ENCODE measurements around the gene ERFE. TPM values are rescaled to one million over a fixed set of nuclear protein-coding genes. Genes with fewer than 3 reads are reported as not detected.

Gene ERFE
- total RNA-seq, 5 donors from 2014 or later (not counting 1 experiment from before 2014, with no cell fraction given): not detected

DNA sequence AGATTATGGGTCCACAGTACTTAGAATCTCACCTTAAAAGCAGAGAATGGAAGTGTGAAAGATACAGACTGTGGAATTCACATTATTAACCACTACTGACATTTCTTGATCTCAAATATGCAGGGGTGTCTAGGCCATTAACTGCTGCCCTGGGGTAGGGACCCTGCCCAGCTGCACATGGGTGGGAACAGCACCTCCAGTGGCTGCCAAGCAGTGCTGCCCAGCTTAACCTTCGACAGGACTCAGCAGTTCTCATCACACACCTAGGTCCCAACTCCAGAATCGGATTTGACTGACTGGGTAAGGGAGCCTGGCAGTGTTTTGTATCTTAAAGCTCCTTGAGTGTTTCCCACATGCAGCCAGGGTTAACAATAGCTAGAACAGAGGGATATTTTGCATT lies 14.9 kb downstream of the ERFE start:
- H3K27ac ChIP-seq (ENCODE audit: low read length): no peak overlapping the region
- ChIA-PET POLR2A (no interaction called here), CTCF (no interaction called here)
- no peaks in the 10 kb centered on the region for H3K9me3 ChIP-seq
- DNase-seq (no peak), ATAC-seq (replicated peaks in 1 of 4) (no peak)
- H3K9me3 Mint-ChIP-seq: no peaks in the 10 kb centered on the region
- no peak overlapping the region for H3K4me3 Mint-ChIP-seq
- WGBS (ENCODE audit: insufficient coverage): no CpG with 5 or more reads among the region's 2 CpGs
- H3K36me3 ChIP-seq (ENCODE audit: control insufficient read depth in 2 of 2, extremely low read depth in 1 of 2, insufficient read depth in 1 of 2, low read length in 1 of 2): peaks cover 13 to 91% of the 10 kb centered on the region in 2 donors
- H3K27me3 Mint-ChIP-seq: no peaks in the 10 kb centered on the region
- H3K4me1 ChIP-seq (ENCODE audit: control insufficient read depth in 1 of 2, extremely low read depth in 1 of 2, insufficient read depth in 2 of 2, low read length in 2 of 2): no peaks in the 10 kb centered on the region
- H3K4me1 Mint-ChIP-seq: peaks cover 0 to 4% (median 0%) of the 10 kb centered on the region in 3 donors
- peaks cover 63% of the 10 kb centered on the region for H3K36me3 Mint-ChIP-seq
- no peaks in the 10 kb centered on the region for H3K27me3 ChIP-seq (replicated peaks in 1 of 2; ENCODE audit: control insufficient read depth in 2 of 2, extremely low read depth in 1 of 2, insufficient read depth in 2 of 2, low read length in 1 of 2)
- no peak overlapping the region for H3K27ac Mint-ChIP-seq
- no peak overlapping the region for H3K4me3 ChIP-seq (ENCODE audit: control insufficient read depth in 1 of 2, extremely low read depth in 1 of 2, low read length in 1 of 2)

DNA sequence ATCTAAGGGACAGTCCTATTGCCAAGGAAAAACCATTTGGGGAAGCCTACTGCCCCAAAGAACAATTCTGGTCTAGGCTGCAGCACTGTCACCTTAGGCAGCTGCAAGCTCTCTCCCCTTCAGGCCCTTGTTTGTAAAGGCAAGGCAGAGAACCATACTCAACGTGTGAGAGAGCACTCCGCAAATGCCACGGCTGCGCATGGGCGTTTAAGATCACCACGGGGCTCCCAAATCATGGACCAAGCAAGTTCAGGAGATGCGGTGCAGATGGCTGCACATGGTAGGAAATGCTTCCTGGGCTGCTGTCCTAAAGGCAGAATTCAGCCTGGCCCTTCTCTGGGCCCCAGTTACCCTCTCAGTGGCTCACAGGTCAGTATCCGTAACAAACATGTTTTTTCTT lies 15.5 kb downstream of the ERFE start:
- Mint-ChIP-seq H3K27me3 (no peaks in the 10 kb centered on the region), H3K36me3 (peaks cover 66% of the 10 kb centered on the region), H3K4me1 (peaks cover 0 to 4% (median 0%) of the 10 kb centered on the region in 3 donors), H3K4me3 (no peak overlapping the region), H3K9me3 (no peaks in the 10 kb centered on the region), H3K27ac (no peak overlapping the region)
- ATAC-seq (replicated peaks in 1 of 4) (no peak), DNase-seq (no peak)
- Histone ChIP-seq H3K9me3 (no peaks in the 10 kb centered on the region), H3K27me3 (replicated peaks in 1 of 2; ENCODE audit: control insufficient read depth in 2 of 2, extremely low read depth in 1 of 2, insufficient read depth in 2 of 2, low read length in 1 of 2) (no peaks in the 10 kb centered on the region), H3K4me3 (ENCODE audit: control insufficient read depth in 1 of 2, extremely low read depth in 1 of 2, low read length in 1 of 2) (no peak overlapping the region), H3K27ac (ENCODE audit: low read length) (no peak overlapping the region), H3K4me1 (ENCODE audit: control insufficient read depth in 1 of 2, extremely low read depth in 1 of 2, insufficient read depth in 2 of 2, low read length in 2 of 2) (no peaks in the 10 kb centered on the region), H3K36me3 (ENCODE audit: control insufficient read depth in 2 of 2, extremely low read depth in 1 of 2, insufficient read depth in 1 of 2, low read length in 1 of 2) (peaks cover 13 to 91% of the 10 kb centered on the region in 2 donors)
- ChIA-PET CTCF (no interaction called here), POLR2A (no interaction called here)
- 97% methylated on average over 7 of the region's 8 CpGs for WGBS (ENCODE audit: insufficient coverage)

DNA sequence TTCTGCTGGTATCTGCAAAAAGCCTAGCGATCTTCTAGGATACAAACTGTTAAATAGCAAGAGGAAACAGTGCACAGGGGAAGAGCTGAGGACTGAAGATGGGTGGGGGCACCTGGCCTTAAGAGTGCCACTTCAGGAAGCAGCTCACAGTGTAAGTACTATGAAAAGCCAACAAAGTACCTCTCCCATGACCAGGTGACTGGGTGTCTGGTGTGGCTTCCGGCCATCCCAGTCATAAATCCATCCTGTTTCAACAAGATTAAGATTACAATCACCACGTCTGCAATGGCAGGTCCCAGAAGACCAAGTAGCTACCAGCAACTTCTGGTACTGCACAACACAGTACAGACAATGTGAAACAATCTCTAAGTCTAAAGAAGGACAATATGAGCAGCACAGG lies 15.9 kb downstream of the ERFE start:
- no peak for ATAC-seq (replicated peaks in 1 of 4)
- Mint-ChIP-seq H3K27ac (no peak overlapping the region), H3K36me3 (peaks cover 69% of the 10 kb centered on the region), H3K4me3 (no peak overlapping the region), H3K4me1 (peaks cover 0 to 4% (median 0%) of the 10 kb centered on the region in 3 donors), H3K9me3 (no peaks in the 10 kb centered on the region), H3K27me3 (no peaks in the 10 kb centered on the region)
- Histone ChIP-seq H3K27ac (ENCODE audit: low read length) (no peak overlapping the region), H3K4me3 (ENCODE audit: control insufficient read depth in 1 of 2, extremely low read depth in 1 of 2, low read length in 1 of 2) (no peak overlapping the region), H3K27me3 (replicated peaks in 1 of 2; ENCODE audit: control insufficient read depth in 2 of 2, extremely low read depth in 1 of 2, insufficient read depth in 2 of 2, low read length in 1 of 2) (no peaks in the 10 kb centered on the region), H3K36me3 (ENCODE audit: control insufficient read depth in 2 of 2, extremely low read depth in 1 of 2, insufficient read depth in 1 of 2, low read length in 1 of 2) (peaks cover 16 to 94% of the 10 kb centered on the region in 2 donors), H3K4me1 (ENCODE audit: control insufficient read depth in 1 of 2, extremely low read depth in 1 of 2, insufficient read depth in 2 of 2, low read length in 2 of 2) (no peaks in the 10 kb centered on the region), H3K9me3 (no peaks in the 10 kb centered on the region)
- ChIA-PET CTCF (no interaction called here), POLR2A (no interaction called here)
- 95% methylated on average over 3 of the region's 3 CpGs for WGBS (ENCODE audit: insufficient coverage)
- DNase-seq: no peak

DNA sequence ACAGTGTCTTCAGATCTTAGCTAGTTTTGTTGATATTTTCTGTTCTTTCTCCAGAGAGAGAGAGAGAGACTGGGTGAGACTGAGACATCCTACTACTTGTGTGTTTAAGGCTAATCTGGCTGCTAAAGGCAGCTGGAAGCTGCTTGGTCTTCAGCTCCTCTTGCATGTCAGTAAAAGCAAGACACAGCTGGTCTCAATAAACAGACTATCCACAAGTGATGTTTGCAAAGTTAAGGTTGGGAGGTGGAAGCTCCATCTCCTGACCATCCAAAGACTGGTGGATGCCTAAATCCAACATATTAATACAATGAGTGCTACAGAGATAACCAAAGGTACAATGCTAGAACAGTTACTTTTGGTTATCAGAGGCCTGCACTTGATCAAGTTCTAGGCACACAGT lies 17.8 kb downstream of the ERFE start:
- peaks cover 0 to 4% (median 0%) of the 10 kb centered on the region in 3 donors for H3K4me1 Mint-ChIP-seq
- no peak overlapping the region for H3K4me3 Mint-ChIP-seq
- H3K27me3 Mint-ChIP-seq: no peaks in the 10 kb centered on the region
- H3K36me3 ChIP-seq (ENCODE audit: control insufficient read depth in 2 of 2, extremely low read depth in 1 of 2, insufficient read depth in 1 of 2, low read length in 1 of 2): peaks cover 17 to 95% of the 10 kb centered on the region in 2 donors
- H3K27ac ChIP-seq (ENCODE audit: low read length): no peak overlapping the region
- CTCF ChIA-PET: interaction anchor here in 1 of 2 donors (0.6 kb wide), 1 partner anchor 272 kb away, joined by 3 read pairs; no protein-coding TSS in a partner anchor
- H3K36me3 Mint-ChIP-seq: peaks cover 69% of the 10 kb centered on the region
- no peaks in the 10 kb centered on the region for H3K27me3 ChIP-seq (replicated peaks in 1 of 2; ENCODE audit: control insufficient read depth in 2 of 2, extremely low read depth in 1 of 2, insufficient read depth in 2 of 2, low read length in 1 of 2)
- ATAC-seq (replicated peaks in 1 of 4): no peak
- no peak for DNase-seq
- H3K27ac Mint-ChIP-seq: no peak overlapping the region
- POLR2A ChIA-PET: no interaction called here
- no peaks in the 10 kb centered on the region for H3K9me3 ChIP-seq
- no peaks in the 10 kb centered on the region for H3K4me1 ChIP-seq (ENCODE audit: control insufficient read depth in 1 of 2, extremely low read depth in 1 of 2, insufficient read depth in 2 of 2, low read length in 2 of 2)
- no peaks in the 10 kb centered on the region for H3K9me3 Mint-ChIP-seq
- H3K4me3 ChIP-seq (ENCODE audit: control insufficient read depth in 1 of 2, extremely low read depth in 1 of 2, low read length in 1 of 2): no peak overlapping the region

DNA sequence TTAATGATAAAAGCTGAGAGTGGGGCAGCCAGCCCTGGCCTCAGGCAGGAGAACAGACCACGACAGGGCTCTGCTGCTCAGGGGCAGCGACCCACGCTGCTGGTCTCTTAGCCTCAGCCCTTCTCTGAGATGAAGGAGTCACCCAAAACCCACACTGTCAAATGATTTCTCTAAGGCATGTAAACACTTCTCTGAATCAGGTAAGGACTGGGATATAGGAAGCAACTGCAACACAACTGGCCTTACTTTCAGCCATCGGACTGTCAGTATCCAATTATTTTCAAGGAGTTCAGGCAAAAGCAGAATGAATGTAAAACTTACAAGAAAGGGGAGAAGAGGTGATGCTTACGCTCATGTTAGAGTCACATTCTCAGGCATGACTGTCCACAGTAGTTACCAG lies 21.8 kb downstream of the ERFE start:
- Histone ChIP-seq H3K9me3 (no peaks in the 10 kb centered on the region), H3K27ac (ENCODE audit: low read length) (no peak overlapping the region), H3K27me3 (replicated peaks in 1 of 2; ENCODE audit: control insufficient read depth in 2 of 2, extremely low read depth in 1 of 2, insufficient read depth in 2 of 2, low read length in 1 of 2) (no peaks in the 10 kb centered on the region), H3K4me1 (ENCODE audit: control insufficient read depth in 1 of 2, extremely low read depth in 1 of 2, insufficient read depth in 2 of 2, low read length in 2 of 2) (peaks cover 0 to 5% of the 10 kb centered on the region in 2 experiments), H3K4me3 (ENCODE audit: control insufficient read depth in 1 of 2, extremely low read depth in 1 of 2, low read length in 1 of 2) (no peak overlapping the region), H3K36me3 (ENCODE audit: control insufficient read depth in 2 of 2, extremely low read depth in 1 of 2, insufficient read depth in 1 of 2, low read length in 1 of 2) (peaks cover 21 to 93% of the 10 kb centered on the region in 2 donors)
- 96% methylated on average over 5 of the region's 5 CpGs for WGBS (ENCODE audit: insufficient coverage)
- Mint-ChIP-seq H3K4me1 (peaks cover 2 to 8% (median 4%) of the 10 kb centered on the region in 3 donors), H3K27me3 (no peaks in the 10 kb centered on the region), H3K4me3 (no peak overlapping the region), H3K27ac (no peak overlapping the region), H3K36me3 (peaks cover 81% of the 10 kb centered on the region), H3K9me3 (no peaks in the 10 kb centered on the region)
- ATAC-seq (replicated peaks in 1 of 4): no peak
- POLR2A ChIA-PET: no interaction called here
- CTCF ChIA-PET: no interaction called here
- no peak for DNase-seq

- H3K27ac ChIP-seq (ENCODE audit: low read length): no peak overlapping the region
- no peak overlapping the region for H3K4me3 ChIP-seq (ENCODE audit: control insufficient read depth in 1 of 2, extremely low read depth in 1 of 2, low read length in 1 of 2)
- Mint-ChIP-seq H3K4me3 (no peak overlapping the region), H3K27ac (no peak overlapping the region), H3K27me3 (no peaks in the 10 kb centered on the region), H3K36me3 (peaks cover 81% of the 10 kb centered on the region), H3K9me3 (no peaks in the 10 kb centered on the region), H3K4me1 (peaks cover 0 to 10% (median 2%) of the 10 kb centered on the region in 3 donors)
- DNase-seq (no peak), ATAC-seq (replicated peaks in 1 of 4) (no peak)
- WGBS (ENCODE audit: insufficient coverage): 96% methylated on average over 5 of the region's 6 CpGs
- peaks cover 0 to 11% of the 10 kb centered on the region in 2 experiments for H3K4me1 ChIP-seq (ENCODE audit: control insufficient read depth in 1 of 2, extremely low read depth in 1 of 2, insufficient read depth in 2 of 2, low read length in 2 of 2)
- H3K36me3 ChIP-seq (ENCODE audit: control insufficient read depth in 2 of 2, extremely low read depth in 1 of 2, insufficient read depth in 1 of 2, low read length in 1 of 2): peaks cover 21 to 98% of the 10 kb centered on the region in 2 donors
- CTCF ChIA-PET: no interaction called here
- H3K9me3 ChIP-seq: no peaks in the 10 kb centered on the region
- POLR2A ChIA-PET: no interaction called here
- no peaks in the 10 kb centered on the region for H3K27me3 ChIP-seq (replicated peaks in 1 of 2; ENCODE audit: control insufficient read depth in 2 of 2, extremely low read depth in 1 of 2, insufficient read depth in 2 of 2, low read length in 1 of 2)
These were observed 23.6 kb downstream of the ERFE start for GRCh38 chr2:238182362-238182761.

DNA sequence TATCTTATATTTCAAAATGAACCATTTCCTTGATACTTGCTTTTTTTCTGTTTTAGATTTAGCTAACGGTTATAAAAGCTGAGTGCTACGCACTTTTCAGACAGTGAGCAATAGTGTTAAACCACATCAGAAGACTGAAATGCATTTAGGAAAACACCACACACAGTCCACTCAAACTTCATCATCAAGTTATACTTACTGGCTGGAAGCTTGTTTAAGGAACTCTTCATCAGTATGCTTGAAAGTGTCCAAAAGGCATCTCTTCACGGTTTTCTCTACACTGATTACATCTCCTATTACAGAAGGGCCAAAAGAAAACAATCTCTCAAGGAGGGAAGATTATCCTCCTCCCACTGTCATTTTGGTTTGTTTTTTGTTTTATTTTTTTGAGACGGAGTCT lies 25.1 kb downstream of the ERFE start:
- Histone ChIP-seq H3K9me3 (no peaks in the 10 kb centered on the region), H3K4me3 (ENCODE audit: control insufficient read depth in 1 of 2, extremely low read depth in 1 of 2, low read length in 1 of 2) (no peak overlapping the region), H3K27ac (ENCODE audit: low read length) (no peak overlapping the region), H3K4me1 (ENCODE audit: control insufficient read depth in 1 of 2, extremely low read depth in 1 of 2, insufficient read depth in 2 of 2, low read length in 2 of 2) (peaks cover 0 to 11% of the 10 kb centered on the region in 2 experiments), H3K27me3 (replicated peaks in 1 of 2; ENCODE audit: control insufficient read depth in 2 of 2, extremely low read depth in 1 of 2, insufficient read depth in 2 of 2, low read length in 1 of 2) (no peaks in the 10 kb centered on the region), H3K36me3 (ENCODE audit: control insufficient read depth in 2 of 2, extremely low read depth in 1 of 2, insufficient read depth in 1 of 2, low read length in 1 of 2) (peaks cover 21 to 98% of the 10 kb centered on the region in 2 donors)
- H3K4me1 Mint-ChIP-seq: peaks cover 0 to 10% (median 2%) of the 10 kb centered on the region in 3 donors
- H3K4me3 Mint-ChIP-seq: no peak overlapping the region
- ATAC-seq (replicated peaks in 1 of 4) (no peak), DNase-seq (peak in 1 of 35 experiments; percentile 21)
- H3K27ac Mint-ChIP-seq: no peak overlapping the region
- 66% methylated on average over 3 of the region's 4 CpGs for WGBS (ENCODE audit: insufficient coverage)
- no peaks in the 10 kb centered on the region for H3K9me3 Mint-ChIP-seq
- POLR2A ChIA-PET: no interaction called here
- no peaks in the 10 kb centered on the region for H3K27me3 Mint-ChIP-seq
- CTCF ChIA-PET: interaction anchor here in 1 of 2 donors (0.9 kb wide), 1 partner anchor 15 kb away, joined by 3 read pairs; no protein-coding TSS in a partner anchor
- H3K36me3 Mint-ChIP-seq: peaks cover 83% of the 10 kb centered on the region

Data from T-cell (primary cell).